ENCODE measurements around the gene LRRC46.

The LRRC46 gene

GRCh38 chr17:47830396-47831002 lies 971 bp upstream of the LRRC46 start:
- Histone ChIP-seq H3K27ac (ENCODE audit: insufficient read depth, low read depth, low read length, poor library complexity, severe bottlenecking) (no peak overlapping the region), H3K9me3 (ENCODE audit: control insufficient read depth, low read length) (no peaks in the 10 kb centered on the region), H3K36me3 (ENCODE audit: control insufficient read depth, insufficient read depth, low read length) (peaks cover 17% of the 10 kb centered on the region), H3K27me3 (ENCODE audit: control insufficient read depth, insufficient read depth, low read length, poor library complexity, severe bottlenecking) (no peaks in the 10 kb centered on the region), H3K4me3 (ENCODE audit: insufficient read depth, low read depth, low read length) (peak overlapping the region; percentile 88), H3K4me1 (ENCODE audit: control insufficient read depth, insufficient read depth, low read length) (peaks cover 5% of the 10 kb centered on the region)
- 90% methylated on average over 17 to 18 of the region's 18 CpGs for WGBS, 2 experiments

DNA sequence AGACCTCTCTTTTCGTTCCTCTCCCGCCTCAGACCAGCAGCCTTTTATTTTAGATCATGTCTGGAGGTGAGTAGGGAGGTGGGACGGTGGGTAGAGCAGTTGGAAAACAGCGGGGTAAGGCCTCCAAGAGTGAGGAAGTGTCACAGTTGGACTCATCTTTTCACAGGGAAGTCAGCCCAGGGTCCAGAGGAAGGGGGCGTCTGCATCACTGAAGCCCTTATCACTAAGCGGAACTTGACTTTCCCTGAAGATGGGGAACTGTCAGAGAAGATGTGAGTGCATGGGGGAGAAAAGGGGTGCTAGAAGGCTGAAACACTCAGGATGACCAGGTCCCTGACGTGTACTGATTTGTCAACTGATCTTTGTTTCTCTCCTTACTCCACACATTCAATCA lies 461 bp downstream of the LRRC46 start:
- no peaks in the 10 kb centered on the region for H3K9me3 ChIP-seq (ENCODE audit: control insufficient read depth, low read length)
- peaks cover 10% of the 10 kb centered on the region for H3K36me3 ChIP-seq (ENCODE audit: control insufficient read depth, insufficient read depth, low read length)
- 24% methylated on average over 7 of the region's 7 CpGs for WGBS, 2 experiments
- H3K27me3 ChIP-seq (ENCODE audit: control insufficient read depth, insufficient read depth, low read length, poor library complexity, severe bottlenecking) = no peaks in the 10 kb centered on the region
- H3K4me3 ChIP-seq (ENCODE audit: insufficient read depth, low read depth, low read length) = peak overlapping the region; percentile 88
- no peak overlapping the region for H3K27ac ChIP-seq (ENCODE audit: insufficient read depth, low read depth, low read length, poor library complexity, severe bottlenecking)
- H3K4me1 ChIP-seq (ENCODE audit: control insufficient read depth, insufficient read depth, low read length) = peaks cover 5% of the 10 kb centered on the region

- Histone ChIP-seq H3K9me3 (ENCODE audit: control insufficient read depth, low read length) (no peaks in the 10 kb centered on the region), H3K27me3 (ENCODE audit: control insufficient read depth, insufficient read depth, low read length, poor library complexity, severe bottlenecking) (no peaks in the 10 kb centered on the region), H3K36me3 (ENCODE audit: control insufficient read depth, insufficient read depth, low read length) (no peaks in the 10 kb centered on the region), H3K4me3 (ENCODE audit: insufficient read depth, low read depth, low read length) (no peak overlapping the region), H3K4me1 (ENCODE audit: control insufficient read depth, insufficient read depth, low read length) (peaks cover 5% of the 10 kb centered on the region), H3K27ac (ENCODE audit: insufficient read depth, low read depth, low read length, poor library complexity, severe bottlenecking) (no peak overlapping the region)
- WGBS, 2 experiments = 93 to 95% methylated on average over 5 of the region's 5 CpGs
Measured at GRCh38 chr17:47834756-47835155, 3.3 kb downstream of the LRRC46 start.

DNA sequence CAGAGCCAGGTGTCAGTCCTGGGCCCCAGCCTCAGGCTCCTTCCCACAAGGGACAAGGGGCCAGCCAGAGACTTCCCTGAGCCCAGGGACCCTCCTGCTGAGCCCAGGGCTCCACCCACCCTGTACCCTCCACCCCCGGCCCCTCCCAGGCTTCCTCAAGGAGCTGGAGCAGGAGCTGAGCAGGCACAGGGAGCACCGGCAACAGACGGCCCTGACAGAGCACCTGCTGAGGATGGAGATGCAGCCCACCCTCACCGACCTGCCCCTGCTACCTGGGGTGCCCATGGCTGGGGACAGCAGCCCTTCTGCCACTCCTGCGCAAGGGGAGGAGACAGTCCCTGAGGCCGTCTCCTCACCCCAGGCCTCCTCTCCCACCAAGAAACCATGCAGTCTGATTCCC lies 5.1 kb downstream of the LRRC46 start:
- Histone ChIP-seq H3K9me3 (ENCODE audit: control insufficient read depth, low read length) (no peaks in the 10 kb centered on the region), H3K27ac (ENCODE audit: insufficient read depth, low read depth, low read length, poor library complexity, severe bottlenecking) (no peak overlapping the region), H3K4me3 (ENCODE audit: insufficient read depth, low read depth, low read length) (no peak overlapping the region), H3K4me1 (ENCODE audit: control insufficient read depth, insufficient read depth, low read length) (peaks cover 11% of the 10 kb centered on the region), H3K27me3 (ENCODE audit: control insufficient read depth, insufficient read depth, low read length, poor library complexity, severe bottlenecking) (no peaks in the 10 kb centered on the region), H3K36me3 (ENCODE audit: control insufficient read depth, insufficient read depth, low read length) (no peaks in the 10 kb centered on the region)
- 81 to 85% methylated on average over 6 of the region's 6 CpGs for WGBS, 2 experiments

GRCh38 chr17:47837401-47838039 lies 6.0 kb downstream of the LRRC46 start:
- Histone ChIP-seq H3K36me3 (ENCODE audit: control insufficient read depth, insufficient read depth, low read length) (no peaks in the 10 kb centered on the region), H3K4me1 (ENCODE audit: control insufficient read depth, insufficient read depth, low read length) (peaks cover 6% of the 10 kb centered on the region), H3K4me3 (ENCODE audit: insufficient read depth, low read depth, low read length) (no peak overlapping the region), H3K27ac (ENCODE audit: insufficient read depth, low read depth, low read length, poor library complexity, severe bottlenecking) (no peak overlapping the region), H3K9me3 (ENCODE audit: control insufficient read depth, low read length) (no peaks in the 10 kb centered on the region), H3K27me3 (ENCODE audit: control insufficient read depth, insufficient read depth, low read length, poor library complexity, severe bottlenecking) (no peaks in the 10 kb centered on the region)
- 89 to 92% methylated on average over 13 of the region's 13 CpGs for WGBS, 2 experiments

GRCh38 chr17:47838636-47839035 lies 7.2 kb downstream of the LRRC46 start:
- Histone ChIP-seq H3K4me3 (ENCODE audit: insufficient read depth, low read depth, low read length) (no peak overlapping the region), H3K4me1 (ENCODE audit: control insufficient read depth, insufficient read depth, low read length) (peaks cover 9% of the 10 kb centered on the region), H3K36me3 (ENCODE audit: control insufficient read depth, insufficient read depth, low read length) (no peaks in the 10 kb centered on the region), H3K9me3 (ENCODE audit: control insufficient read depth, low read length) (no peaks in the 10 kb centered on the region), H3K27me3 (ENCODE audit: control insufficient read depth, insufficient read depth, low read length, poor library complexity, severe bottlenecking) (no peaks in the 10 kb centered on the region), H3K27ac (ENCODE audit: insufficient read depth, low read depth, low read length, poor library complexity, severe bottlenecking) (no peak overlapping the region)
- WGBS, 2 experiments = 94 to 96% methylated on average over 13 of the region's 13 CpGs

DNA sequence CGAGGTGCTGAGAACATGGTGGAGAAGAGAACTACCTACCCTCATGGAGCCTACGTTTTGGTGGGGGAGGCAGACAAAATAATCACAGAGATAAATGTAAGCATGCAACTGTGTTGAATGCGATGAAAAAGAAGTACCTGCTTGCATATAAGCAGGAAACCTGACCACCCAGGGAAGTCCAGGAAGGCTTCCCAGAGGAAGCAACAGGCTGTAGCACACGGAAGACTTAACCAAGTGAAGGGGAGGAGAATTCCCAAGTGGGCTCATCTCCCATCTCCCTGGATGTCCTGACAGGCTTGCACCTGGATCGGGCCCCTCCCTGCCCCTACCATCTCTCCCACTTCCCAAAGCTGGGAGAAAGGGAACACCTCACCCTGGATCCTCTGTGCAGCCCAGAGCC lies 7.6 kb downstream of the LRRC46 start:
- H3K27ac ChIP-seq (ENCODE audit: insufficient read depth, low read depth, low read length, poor library complexity, severe bottlenecking) = no peak overlapping the region
- H3K4me3 ChIP-seq (ENCODE audit: insufficient read depth, low read depth, low read length) = no peak overlapping the region
- H3K4me1 ChIP-seq (ENCODE audit: control insufficient read depth, insufficient read depth, low read length) = peaks cover 9% of the 10 kb centered on the region
- H3K36me3 ChIP-seq (ENCODE audit: control insufficient read depth, insufficient read depth, low read length) = no peaks in the 10 kb centered on the region
- WGBS, 2 experiments = 93 to 97% methylated on average over 5 of the region's 5 CpGs
- H3K9me3 ChIP-seq (ENCODE audit: control insufficient read depth, low read length) = no peaks in the 10 kb centered on the region
- no peaks in the 10 kb centered on the region for H3K27me3 ChIP-seq (ENCODE audit: control insufficient read depth, insufficient read depth, low read length, poor library complexity, severe bottlenecking)

DNA sequence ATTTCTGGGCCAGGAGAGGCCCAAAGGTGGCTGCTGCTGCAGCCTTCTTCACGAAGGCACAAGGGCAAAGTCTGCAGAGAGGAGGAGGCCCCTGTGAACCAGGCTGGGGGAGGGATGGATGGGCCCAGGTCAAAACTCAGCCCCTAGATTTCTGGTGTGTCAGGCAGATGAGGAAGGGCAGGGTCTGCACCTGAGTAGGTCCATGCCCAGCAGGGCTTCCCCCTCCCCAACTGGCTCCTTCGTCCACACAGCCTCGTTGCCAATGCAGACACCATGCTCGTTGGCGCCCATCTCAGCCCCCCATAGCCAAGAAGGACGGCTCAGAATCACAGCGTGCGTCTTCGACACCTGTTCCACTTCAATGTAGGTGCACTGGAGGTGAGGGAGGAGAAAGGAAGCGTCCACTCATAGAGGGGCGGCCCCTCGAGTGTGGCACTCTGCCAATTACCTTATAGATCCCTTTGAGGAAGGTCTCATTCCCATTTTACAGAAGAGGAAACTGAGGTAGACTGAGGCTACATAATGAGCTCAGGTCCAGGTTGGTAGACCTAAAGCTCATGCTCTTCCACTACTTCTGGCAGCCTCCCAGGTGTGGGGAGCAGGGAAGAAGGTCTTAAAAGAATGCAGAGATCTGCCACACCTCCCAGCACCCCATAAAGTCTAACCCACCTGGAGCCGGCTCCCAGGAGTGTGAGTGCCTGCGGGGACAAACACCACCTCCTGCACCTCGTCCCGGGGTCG lies 8.7 kb downstream of the LRRC46 start:
- peak overlapping the region; percentile 85 for H3K4me3 ChIP-seq (ENCODE audit: insufficient read depth, low read depth, low read length)
- no peak overlapping the region for H3K27ac ChIP-seq (ENCODE audit: insufficient read depth, low read depth, low read length, poor library complexity, severe bottlenecking)
- 63 to 66% methylated on average over 17 of the region's 17 CpGs for WGBS, 2 experiments
- H3K36me3 ChIP-seq (ENCODE audit: control insufficient read depth, insufficient read depth, low read length) = no peaks in the 10 kb centered on the region
- peaks cover 2% of the 10 kb centered on the region for H3K27me3 ChIP-seq (ENCODE audit: control insufficient read depth, insufficient read depth, low read length, poor library complexity, severe bottlenecking)
- H3K4me1 ChIP-seq (ENCODE audit: control insufficient read depth, insufficient read depth, low read length) = peaks cover 9% of the 10 kb centered on the region
- H3K9me3 ChIP-seq (ENCODE audit: control insufficient read depth, low read length) = no peaks in the 10 kb centered on the region

- H3K9me3 ChIP-seq (ENCODE audit: control insufficient read depth, low read length) = no peaks in the 10 kb centered on the region
- peak within 1 kb of the TSS; percentile 85 for H3K4me3 ChIP-seq (ENCODE audit: insufficient read depth, low read depth, low read length)
- H3K36me3 ChIP-seq (ENCODE audit: control insufficient read depth, insufficient read depth, low read length) = no peaks in the 10 kb centered on the region
- H3K4me1 ChIP-seq (ENCODE audit: control insufficient read depth, insufficient read depth, low read length) = peaks cover 12% of the 10 kb centered on the region
- no peak within 1 kb of the TSS for H3K27ac ChIP-seq (ENCODE audit: insufficient read depth, low read depth, low read length, poor library complexity, severe bottlenecking)
- peaks cover 9% of the 10 kb centered on the region for H3K27me3 ChIP-seq (ENCODE audit: control insufficient read depth, insufficient read depth, low read length, poor library complexity, severe bottlenecking)
- 1% methylated on average over 55 of the region's 55 CpGs for WGBS, 2 experiments
Measured at GRCh38 chr17:47840742-47841487, 9.4 kb downstream of the LRRC46 start, which contains the start of gene SCRN2. SCRN2 (minus strand) TSS chr17:47841273; CDS start chr17:47840843, 430 bp downstream.
